ENCODE measurements around the gene RIMKLB.
A peak's percentile ranks its signal among the peaks of the same experiment; 100 is the strongest.
"Not testable (repeated sequence)": the region's sequence is repeated elsewhere in the genome, so short reads cannot be mapped to it uniquely, and the experiment has no call there.

Gene RIMKLB

DNA sequence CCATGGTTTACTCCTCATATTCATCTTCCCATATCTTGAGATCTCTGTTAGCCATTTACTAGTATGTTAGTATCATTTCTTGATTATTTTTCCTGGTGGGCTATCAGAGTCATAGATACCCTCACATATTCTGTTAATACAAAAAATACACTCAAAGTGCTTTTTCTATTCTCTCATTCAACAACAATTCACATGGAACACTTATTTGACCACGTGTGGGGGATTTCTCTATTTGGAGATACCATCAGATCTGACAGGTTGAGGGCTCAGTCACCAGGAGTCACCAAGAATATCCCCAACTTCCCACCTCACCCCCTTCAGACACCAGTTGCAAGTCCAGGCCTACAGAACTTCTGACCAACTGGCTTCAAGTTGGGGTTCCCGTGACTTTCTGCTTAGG, 72.7 kb downstream of the RIMKLB start:
- Histone ChIP-seq H3K9me3 (ENCODE audit: control insufficient read depth, insufficient read depth, low read length) (no peaks in the 10 kb centered on the region), H3K27ac (ENCODE audit: low read length) (no peak overlapping the region), H3K4me3 (ENCODE audit: low read length) (no peak overlapping the region), H3K27me3 (ENCODE audit: control insufficient read depth, insufficient read depth, low read length) (no peaks in the 10 kb centered on the region), H3K4me1 (ENCODE audit: control insufficient read depth, insufficient read depth, low read length) (no peaks in the 10 kb centered on the region), H3K36me3 (ENCODE audit: control insufficient read depth, insufficient read depth, low read length) (no peaks in the 10 kb centered on the region)
- DNase-seq (ENCODE audit: low read depth, low spot score) = no peak
- WGBS (ENCODE audit: insufficient coverage, insufficient read length) = no CpG with 5 or more reads among the region's 2 CpGs

DNA sequence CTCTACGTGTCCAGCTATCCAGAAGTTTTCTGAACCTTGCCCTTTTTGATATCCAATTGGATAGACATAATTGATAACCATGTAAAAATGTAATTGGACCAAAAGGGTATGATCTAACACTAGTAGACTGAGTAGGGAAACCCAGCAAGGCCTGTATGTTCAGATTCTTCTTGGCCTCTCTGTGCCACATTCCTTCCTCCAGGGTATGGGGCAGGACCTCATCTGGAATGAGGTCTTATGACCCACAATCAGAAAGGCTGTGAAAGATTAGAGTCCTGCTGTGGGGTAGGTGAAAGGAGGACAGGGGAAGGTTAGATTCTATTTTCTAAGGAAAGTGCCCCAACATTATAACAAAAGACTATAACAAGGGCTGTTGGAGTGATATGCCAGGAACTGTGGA, 73.3 kb downstream of the RIMKLB start:
- H3K27ac ChIP-seq (ENCODE audit: low read length) = no peak overlapping the region
- no peaks in the 10 kb centered on the region for H3K9me3 ChIP-seq (ENCODE audit: control insufficient read depth, insufficient read depth, low read length)
- H3K4me3 ChIP-seq (ENCODE audit: low read length) = no peak overlapping the region
- no peaks in the 10 kb centered on the region for H3K27me3 ChIP-seq (ENCODE audit: control insufficient read depth, insufficient read depth, low read length)
- H3K4me1 ChIP-seq (ENCODE audit: control insufficient read depth, insufficient read depth, low read length) = no peaks in the 10 kb centered on the region
- H3K36me3 ChIP-seq (ENCODE audit: control insufficient read depth, insufficient read depth, low read length) = no peaks in the 10 kb centered on the region
- WGBS (ENCODE audit: insufficient coverage, insufficient read length) = no CpG with 5 or more reads among the region's 1 CpG
- DNase-seq (ENCODE audit: low read depth, low spot score) = no peak

DNA sequence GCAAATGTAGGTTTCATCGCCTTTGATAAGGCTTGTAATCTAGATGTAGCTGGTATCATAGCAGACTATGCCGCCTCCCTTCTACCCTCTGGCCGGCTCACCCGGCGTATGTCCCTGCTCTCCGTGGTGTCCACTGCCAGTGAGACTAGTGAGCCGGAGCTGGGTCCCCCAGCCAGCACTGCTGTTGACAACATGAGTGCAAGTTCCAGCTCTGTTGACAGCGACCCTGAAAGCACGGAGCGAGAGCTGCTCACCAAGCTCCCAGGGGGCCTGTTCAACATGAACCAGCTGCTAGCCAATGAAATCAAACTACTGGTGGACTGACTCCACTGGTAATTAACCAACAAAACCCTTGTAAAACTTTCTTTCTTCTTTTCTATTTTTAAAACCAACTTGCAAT, 75.7 kb downstream of the RIMKLB start:
- no peaks in the 10 kb centered on the region for H3K27me3 ChIP-seq (ENCODE audit: control insufficient read depth, insufficient read depth, low read length)
- no peak overlapping the region for H3K4me3 ChIP-seq (ENCODE audit: low read length)
- no CpG with 5 or more reads among the region's 10 CpGs for WGBS (ENCODE audit: insufficient coverage, insufficient read length)
- H3K9me3 ChIP-seq (ENCODE audit: control insufficient read depth, insufficient read depth, low read length) = no peaks in the 10 kb centered on the region
- no peaks in the 10 kb centered on the region for H3K4me1 ChIP-seq (ENCODE audit: control insufficient read depth, insufficient read depth, low read length)
- no peak overlapping the region for H3K27ac ChIP-seq (ENCODE audit: low read length)
- DNase-seq (ENCODE audit: low read depth, low spot score) = no peak
- H3K36me3 ChIP-seq (ENCODE audit: control insufficient read depth, insufficient read depth, low read length) = no peaks in the 10 kb centered on the region

DNA sequence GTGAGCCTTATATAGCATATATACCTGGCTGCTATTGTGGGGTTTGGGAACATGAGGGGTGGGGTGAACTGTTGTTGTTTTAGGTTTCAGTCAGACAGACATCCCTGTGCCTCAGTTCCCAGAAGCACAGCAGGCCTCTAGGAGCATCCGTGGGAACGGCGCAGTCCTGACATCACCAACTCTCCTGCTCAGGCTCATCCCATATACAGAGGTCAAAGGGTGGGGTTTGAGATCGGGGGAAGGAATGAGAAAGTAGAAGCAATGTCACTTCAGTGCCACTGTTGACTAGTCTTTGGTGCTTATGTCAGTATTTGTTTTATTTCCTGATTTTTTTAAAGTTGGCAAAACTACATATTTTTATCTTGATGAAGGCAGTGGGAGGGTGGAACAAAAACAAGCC, 81.5 kb downstream of the RIMKLB start:
- H3K27me3 ChIP-seq (ENCODE audit: control insufficient read depth, insufficient read depth, low read length) = no peaks in the 10 kb centered on the region
- no CpG with 5 or more reads among the region's 4 CpGs for WGBS (ENCODE audit: insufficient coverage, insufficient read length)
- no peaks in the 10 kb centered on the region for H3K36me3 ChIP-seq (ENCODE audit: control insufficient read depth, insufficient read depth, low read length)
- H3K9me3 ChIP-seq (ENCODE audit: control insufficient read depth, insufficient read depth, low read length) = no peaks in the 10 kb centered on the region
- H3K4me3 ChIP-seq (ENCODE audit: low read length) = no peak overlapping the region
- H3K4me1 ChIP-seq (ENCODE audit: control insufficient read depth, insufficient read depth, low read length) = no peaks in the 10 kb centered on the region
- H3K27ac ChIP-seq (ENCODE audit: low read length) = no peak overlapping the region
- DNase-seq (ENCODE audit: low read depth, low spot score) = no peak

DNA sequence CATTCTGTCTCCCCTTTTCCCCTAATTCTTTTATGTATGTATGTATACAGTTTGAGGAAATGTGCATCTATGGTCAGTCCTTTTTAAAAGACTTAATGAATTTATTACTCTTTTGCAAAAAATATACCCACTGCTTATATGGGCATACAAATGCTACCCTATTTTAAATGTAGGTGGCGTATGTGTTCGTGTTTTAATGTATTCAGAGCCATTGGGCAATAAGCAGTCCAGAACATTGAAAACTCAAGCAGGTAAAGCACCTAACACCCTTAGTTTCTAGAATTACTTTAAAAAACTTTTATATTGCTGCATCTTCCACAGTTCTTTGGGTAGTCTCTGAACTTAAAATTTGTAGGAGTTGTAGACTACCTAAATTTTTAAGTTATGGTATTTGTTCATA, 82.1 kb downstream of the RIMKLB start:
- H3K36me3 ChIP-seq (ENCODE audit: control insufficient read depth, insufficient read depth, low read length) = no peaks in the 10 kb centered on the region
- no peak overlapping the region for H3K27ac ChIP-seq (ENCODE audit: low read length)
- H3K27me3 ChIP-seq (ENCODE audit: control insufficient read depth, insufficient read depth, low read length) = no peaks in the 10 kb centered on the region
- no CpG with 5 or more reads among the region's 2 CpGs for WGBS (ENCODE audit: insufficient coverage, insufficient read length)
- H3K4me3 ChIP-seq (ENCODE audit: low read length) = no peak overlapping the region
- no peaks in the 10 kb centered on the region for H3K9me3 ChIP-seq (ENCODE audit: control insufficient read depth, insufficient read depth, low read length)
- DNase-seq (ENCODE audit: low read depth, low spot score) = no peak
- H3K4me1 ChIP-seq (ENCODE audit: control insufficient read depth, insufficient read depth, low read length) = no peaks in the 10 kb centered on the region

DNA sequence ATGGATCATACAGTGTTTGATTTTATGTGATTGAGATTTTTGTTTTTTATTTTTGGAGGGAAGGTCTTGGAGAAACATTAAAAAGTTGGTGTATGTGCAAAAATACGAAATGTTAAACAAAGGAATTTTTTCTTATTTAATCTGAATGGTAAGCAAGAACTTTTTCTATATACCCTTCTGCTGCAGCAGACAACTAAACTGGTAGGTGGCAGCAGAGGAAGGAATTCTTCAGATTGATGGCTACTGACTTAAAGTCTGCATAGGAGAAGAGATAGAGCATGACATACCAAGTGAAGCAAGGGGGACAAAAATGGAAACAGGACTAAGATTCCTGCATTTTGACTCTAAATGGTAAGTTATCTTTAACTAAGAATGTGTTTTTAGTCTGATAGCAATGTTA, 82.6 kb downstream of the RIMKLB start:
- H3K9me3 ChIP-seq (ENCODE audit: control insufficient read depth, insufficient read depth, low read length) = no peaks in the 10 kb centered on the region
- no peak for DNase-seq (ENCODE audit: low read depth, low spot score)
- H3K4me1 ChIP-seq (ENCODE audit: control insufficient read depth, insufficient read depth, low read length) = no peaks in the 10 kb centered on the region
- no peak overlapping the region for H3K27ac ChIP-seq (ENCODE audit: low read length)
- no peak overlapping the region for H3K4me3 ChIP-seq (ENCODE audit: low read length)
- no peaks in the 10 kb centered on the region for H3K36me3 ChIP-seq (ENCODE audit: control insufficient read depth, insufficient read depth, low read length)
- WGBS (ENCODE audit: insufficient coverage, insufficient read length) = no CpG with 5 or more reads among the region's 1 CpG
- H3K27me3 ChIP-seq (ENCODE audit: control insufficient read depth, insufficient read depth, low read length) = no peaks in the 10 kb centered on the region

DNA sequence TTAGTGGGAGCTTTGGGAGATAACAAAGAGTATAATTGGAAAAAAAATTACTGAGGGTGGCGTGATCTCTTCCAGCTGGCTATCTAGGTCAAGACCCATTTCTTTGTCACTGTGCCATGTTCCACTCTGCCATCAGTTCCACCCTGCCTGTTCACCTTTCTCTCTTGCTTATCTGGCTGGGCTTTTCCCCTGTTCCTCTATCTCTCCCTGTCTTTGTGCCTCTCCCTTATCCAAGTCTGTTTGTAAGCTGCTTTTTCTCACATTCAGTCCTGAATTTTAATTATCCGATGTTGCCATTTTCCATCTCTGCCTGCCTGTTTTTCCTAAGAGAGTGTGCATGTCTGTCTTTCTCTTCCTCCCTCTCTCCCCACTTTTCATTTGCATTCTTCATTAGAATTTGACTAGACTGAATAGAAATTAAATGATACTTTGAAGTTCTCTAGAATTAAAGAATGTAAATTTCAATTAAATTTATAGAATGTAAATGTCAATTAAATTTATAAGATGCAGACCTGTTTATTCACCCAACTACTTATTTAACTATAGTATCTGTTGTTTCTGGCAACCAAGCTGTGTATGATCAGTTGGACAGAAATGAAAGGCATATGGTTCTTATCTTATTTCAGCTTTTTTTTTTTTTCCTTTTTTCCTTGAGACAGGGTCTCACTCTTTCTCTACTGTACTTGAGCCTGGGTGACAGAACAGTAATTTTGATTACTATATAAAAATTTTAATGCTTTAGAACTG, 83.8 kb downstream of the RIMKLB start:
- no CpG with 5 or more reads among the region's 2 CpGs for WGBS (ENCODE audit: insufficient coverage, insufficient read length)
- H3K9me3 ChIP-seq (ENCODE audit: control insufficient read depth, insufficient read depth, low read length) = no peaks in the 10 kb centered on the region
- no peak overlapping the region for H3K27ac ChIP-seq (ENCODE audit: low read length)
- H3K36me3 ChIP-seq (ENCODE audit: control insufficient read depth, insufficient read depth, low read length) = no peaks in the 10 kb centered on the region
- H3K4me1 ChIP-seq (ENCODE audit: control insufficient read depth, insufficient read depth, low read length) = no peaks in the 10 kb centered on the region
- no peak overlapping the region for H3K4me3 ChIP-seq (ENCODE audit: low read length)
- no peaks in the 10 kb centered on the region for H3K27me3 ChIP-seq (ENCODE audit: control insufficient read depth, insufficient read depth, low read length)
- DNase-seq (ENCODE audit: low read depth, low spot score) = no peak

DNA sequence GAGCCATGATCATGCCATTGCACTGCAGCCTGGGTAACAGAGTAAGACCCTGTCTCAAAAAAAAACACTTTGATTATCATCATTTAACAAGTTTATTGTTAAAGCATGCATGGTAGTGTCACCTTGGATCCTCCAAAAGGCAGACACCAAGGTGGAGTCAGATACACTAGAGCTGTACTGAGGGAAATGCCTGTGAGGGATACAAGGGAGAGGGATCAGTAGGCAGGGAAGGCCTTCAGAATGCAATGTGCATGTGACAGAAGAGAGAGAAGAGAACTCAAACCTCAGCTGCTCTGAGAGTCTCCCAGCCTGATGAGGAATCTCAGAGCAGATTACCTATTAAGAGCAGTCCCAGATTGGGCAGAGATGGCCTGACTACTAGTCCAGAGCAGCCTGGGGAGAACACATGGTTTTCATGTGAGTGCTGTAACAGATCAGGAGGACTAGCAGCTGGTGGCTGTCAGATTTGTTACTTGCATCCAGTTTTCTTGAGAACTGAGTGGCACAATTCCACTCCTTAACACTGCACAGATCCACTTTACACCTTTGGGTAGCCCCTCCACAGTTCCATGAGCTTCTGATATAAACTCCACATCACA, 86.6 kb downstream of the RIMKLB start:
- Histone ChIP-seq H3K27ac (ENCODE audit: low read length) (no peak overlapping the region), H3K4me1 (ENCODE audit: control insufficient read depth, insufficient read depth, low read length) (no peaks in the 10 kb centered on the region), H3K27me3 (ENCODE audit: control insufficient read depth, insufficient read depth, low read length) (no peaks in the 10 kb centered on the region), H3K4me3 (ENCODE audit: low read length) (no peak overlapping the region), H3K36me3 (ENCODE audit: control insufficient read depth, insufficient read depth, low read length) (no peaks in the 10 kb centered on the region), H3K9me3 (ENCODE audit: control insufficient read depth, insufficient read depth, low read length) (peaks cover 2% of the 10 kb centered on the region; the same call in 1 of the 2 replicates)
- DNase-seq (ENCODE audit: low read depth, low spot score) = no peak

DNA sequence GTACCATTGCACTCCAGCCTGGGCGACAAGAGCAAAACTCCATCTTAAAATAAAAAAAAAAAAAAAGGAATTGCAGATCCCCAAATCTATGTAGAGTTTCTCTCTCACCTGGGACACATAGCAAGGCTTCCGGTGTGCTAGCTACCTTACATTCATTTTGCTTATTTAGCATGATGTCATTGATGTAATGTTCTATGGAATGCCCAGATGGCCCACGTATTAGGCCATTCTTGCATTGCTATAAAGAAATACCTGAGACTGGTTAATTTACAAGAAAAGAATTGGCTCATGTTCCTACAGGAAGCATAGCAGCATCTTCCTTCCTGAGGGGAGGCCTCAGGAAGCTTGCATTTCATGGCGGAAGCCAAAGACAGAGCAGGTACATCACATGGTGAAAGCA, 87.7 kb downstream of the RIMKLB start:
- H3K27me3 ChIP-seq (ENCODE audit: control insufficient read depth, insufficient read depth, low read length) = no peaks in the 10 kb centered on the region
- no peak for DNase-seq (ENCODE audit: low read depth, low spot score)

DNA sequence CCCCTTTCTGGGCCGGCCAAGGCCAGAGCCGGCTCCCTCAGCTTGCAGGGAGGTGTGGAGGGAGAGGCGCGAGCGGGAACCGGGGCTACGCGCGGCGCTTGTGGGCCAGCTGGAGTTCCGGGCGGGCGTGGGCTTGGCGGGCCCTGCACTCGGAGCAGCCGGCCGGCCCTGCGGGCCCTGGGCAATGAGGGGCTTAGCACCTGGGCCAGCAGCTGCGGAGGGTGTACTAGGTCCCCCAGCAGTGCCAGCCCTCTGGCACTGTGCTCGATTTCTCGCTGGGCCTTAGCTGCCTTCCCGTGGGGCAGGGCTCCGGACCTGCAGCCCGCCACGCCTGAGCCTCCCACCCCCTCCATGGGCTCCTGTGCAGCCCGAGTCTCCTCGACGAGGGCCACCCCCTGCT, 89.4 kb downstream of the RIMKLB start:
- H3K9me3 ChIP-seq (ENCODE audit: control insufficient read depth, insufficient read depth, low read length); H3K4me3 ChIP-seq (ENCODE audit: low read length); H3K27ac ChIP-seq (ENCODE audit: low read length); DNase-seq (ENCODE audit: low read depth, low spot score); H3K4me1 ChIP-seq (ENCODE audit: control insufficient read depth, insufficient read depth, low read length); H3K27me3 ChIP-seq (ENCODE audit: control insufficient read depth, insufficient read depth, low read length); H3K36me3 ChIP-seq (ENCODE audit: control insufficient read depth, insufficient read depth, low read length): not testable (repeated sequence)
- WGBS (ENCODE audit: insufficient coverage, insufficient read length) = no CpG with 5 or more reads among the region's 28 CpGs

More for the DNA sequence above, 87.7 kb downstream of the RIMKLB start:
- H3K9me3 ChIP-seq (ENCODE audit: control insufficient read depth, insufficient read depth, low read length) = peaks cover 2% of the 10 kb centered on the region; the same call in 1 of the 2 replicates
- no peak overlapping the region for H3K27ac ChIP-seq (ENCODE audit: low read length)
- no CpG with 5 or more reads among the region's 4 CpGs for WGBS (ENCODE audit: insufficient coverage, insufficient read length)
- no peak overlapping the region for H3K4me3 ChIP-seq (ENCODE audit: low read length)
- no peaks in the 10 kb centered on the region for H3K4me1 ChIP-seq (ENCODE audit: control insufficient read depth, insufficient read depth, low read length)
- peaks cover 1% of the 10 kb centered on the region; the same call in 1 of the 2 replicates for H3K36me3 ChIP-seq (ENCODE audit: control insufficient read depth, insufficient read depth, low read length)

DNA sequence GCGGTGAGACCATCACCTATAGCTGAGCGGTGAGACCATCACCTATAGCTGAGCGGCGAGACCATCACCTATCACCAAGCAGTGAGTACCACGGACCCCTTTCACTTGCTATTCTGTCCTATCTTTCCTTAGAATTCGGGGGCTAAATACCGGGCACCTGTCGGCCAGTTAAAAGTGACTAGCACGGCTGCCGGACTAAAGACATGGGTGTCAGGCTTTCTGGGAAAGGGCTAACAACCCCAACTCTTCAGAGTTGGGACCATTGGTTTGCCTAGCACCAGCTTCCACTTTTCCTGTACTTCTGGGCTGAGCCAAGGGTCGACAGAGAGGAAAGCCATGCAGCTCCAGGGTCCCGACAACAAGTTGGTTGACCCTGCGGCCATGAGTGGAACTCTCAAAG, 90.9 kb downstream of the RIMKLB start:
- H3K27ac ChIP-seq (ENCODE audit: low read length); H3K36me3 ChIP-seq (ENCODE audit: control insufficient read depth, insufficient read depth, low read length); H3K4me1 ChIP-seq (ENCODE audit: control insufficient read depth, insufficient read depth, low read length); H3K27me3 ChIP-seq (ENCODE audit: control insufficient read depth, insufficient read depth, low read length); H3K9me3 ChIP-seq (ENCODE audit: control insufficient read depth, insufficient read depth, low read length); DNase-seq (ENCODE audit: low read depth, low spot score): not testable (repeated sequence)
- no CpG with 5 or more reads among the region's 13 CpGs for WGBS (ENCODE audit: insufficient coverage, insufficient read length)
- peak overlapping the region; percentile 60 for H3K4me3 ChIP-seq (ENCODE audit: low read length)

Measured in iPS DF 6.9 (cell line).